NCI-H748 (cell line): Measurements from ENCODE around the gene PDZD4.

ENCODE experiments used
- DNase-seq: peaks from one replicate; lab custom pipeline; 2025; ENCODE audit not compliant: unreplicated experiment; lab: John Stamatoyannopoulos, UW

PDZD4 gene

GRCh38 chrX:153773741-153774575 lies 56.4 kb downstream of the PDZD4 start:
- no peak for DNase-seq

- DNase-seq, result no peak
These were observed 57.1 kb downstream of the PDZD4 start for GRCh38 chrX:153773218-153773611.

GRCh38 chrX:153772316-153773217 lies 57.8 kb downstream of the PDZD4 start:
- no peak for DNase-seq

GRCh38 chrX:153771415-153772315 lies 58.7 kb downstream of the PDZD4 start:
- no peak for DNase-seq

GRCh38 chrX:153770601-153771414 lies 59.5 kb downstream of the PDZD4 start:
- no peak for DNase-seq

- no peak for DNase-seq
These were observed 60.3 kb downstream of the PDZD4 start for GRCh38 chrX:153769865-153770600.

- DNase-seq, result no peak
These were observed 61.0 kb downstream of the PDZD4 start for GRCh38 chrX:153769158-153769864.

- no peak for DNase-seq
These were observed 61.8 kb downstream of the PDZD4 start for GRCh38 chrX:153768311-153769157.

GRCh38 chrX:153767674-153768055 lies 62.7 kb downstream of the PDZD4 start:
- no peak for DNase-seq

- DNase-seq, result no peak
These were observed 63.3 kb downstream of the PDZD4 start for GRCh38 chrX:153766871-153767673.

- DNase-seq, result peak; percentile 18
These were observed 64.1 kb downstream of the PDZD4 start for GRCh38 chrX:153766098-153766817.

GRCh38 chrX:153765138-153766079 lies 64.9 kb downstream of the PDZD4 start:
- no peak for DNase-seq

- DNase-seq, result no peak
These were observed 65.6 kb downstream of the PDZD4 start for GRCh38 chrX:153764786-153765137.

GRCh38 chrX:153763989-153764755 lies 66.2 kb downstream of the PDZD4 start, which contains the start of gene PLXNB3:
Gene PLXNB3 (plus strand): TSS chrX:153764249. CDS start chrX:153765536, 1,287 bp downstream.
- DNase-seq, result peak; percentile 79
